Immature natural killer cell (primary cell): Measurements from ENCODE around the gene ATF7. TPM values are rescaled to one million over a fixed set of nuclear protein-coding genes. Genes with fewer than 3 reads are reported as not detected.

Experiments
- DNase-seq, 3 donors: peaks; one replicate each; pipeline ENCODE4 v3.0.0; 2022; ENCODE audit warnings: mixed read lengths in 1 of 3
- H3K27ac Mint-ChIP-seq, 6 donors: one replicate each; pipeline ENCODE4 v1.8.0; 2020; ENCODE audit warnings: mixed read lengths in 6 of 6, mild to moderate bottlenecking in 5 of 6, inconsistent platforms in 4 of 6, moderate library complexity in 3 of 6
- H3K27me3 Mint-ChIP-seq, 3 donors: one replicate each; pipeline ENCODE4 v1.8.0; 2020 to 2021; ENCODE audit warnings: low read depth in 3 of 3, mild to moderate bottlenecking in 3 of 3, mixed read lengths in 3 of 3, moderate library complexity in 3 of 3, inconsistent platforms in 1 of 3
- H3K36me3 Mint-ChIP-seq, 3 donors: one replicate each; pipeline ENCODE4 v1.8.0; 2020; ENCODE audit warnings: mixed read lengths in 3 of 3, inconsistent platforms in 2 of 3, mild to moderate bottlenecking in 2 of 3
- H3K4me1 Mint-ChIP-seq, 2 donors: one replicate each; pipeline ENCODE4 v1.8.0; 2020; ENCODE audit warnings: inconsistent platforms in 2 of 2, mild to moderate bottlenecking in 2 of 2, mixed read lengths in 2 of 2, moderate library complexity in 1 of 2
- H3K4me3 Mint-ChIP-seq, 5 donors: one replicate each; pipeline ENCODE4 v1.8.0; 2020; ENCODE audit warnings: mild to moderate bottlenecking in 5 of 5, mixed read lengths in 5 of 5, inconsistent platforms in 3 of 5, moderate library complexity in 3 of 5
- H3K9me3 Mint-ChIP-seq, 6 donors: one replicate each; pipeline ENCODE4 v1.8.0; 2020; ENCODE audit warnings: mild to moderate bottlenecking in 6 of 6, mixed read lengths in 6 of 6, inconsistent platforms in 4 of 6, moderate library complexity in 3 of 6
- polyA plus RNA-seq, 3 donors: library from polyadenylated mRNA; unstranded; fragments of 300-500 nt; fragmentation: Illumina TruSeq; gene quantifications; one replicate each; pipeline ENCODE4 v1.2.3, GENCODE V29; 2021

The ATF7 gene
- polyA plus RNA-seq, 3 donors from 2014 or later, result 17.6 to 23.9 (median 17.7) TPM

- H3K4me3 Mint-ChIP-seq, result no peak overlapping the region
- peak overlapping the region in 1 of 6 donors; percentile 13 for H3K27ac Mint-ChIP-seq
- no peak for DNase-seq
- peaks cover 4 to 13% (median 7%) of the 10 kb centered on the region in 3 donors for H3K27me3 Mint-ChIP-seq
- H3K9me3 Mint-ChIP-seq, result no peaks in the 10 kb centered on the region
- H3K36me3 Mint-ChIP-seq, result peaks cover 8 to 44% (median 25%) of the 10 kb centered on the region in 3 donors
- peaks cover 15 to 41% of the 10 kb centered on the region in 2 donors for H3K4me1 Mint-ChIP-seq
Observed at GRCh38 chr12:53479331-53479730, 146.9 kb downstream of the ATF7 start.

GRCh38 chr12:53478865-53479264 is 147.3 kb downstream of the ATF7 start:
- Mint-ChIP-seq H3K36me3 (peaks cover 8 to 49% (median 30%) of the 10 kb centered on the region in 3 donors), H3K27me3 (peaks cover 4 to 12% (median 5%) of the 10 kb centered on the region in 3 donors), H3K4me1 (peaks cover 20 to 46% of the 10 kb centered on the region in 2 donors), H3K27ac (no peak overlapping the region), H3K9me3 (no peaks in the 10 kb centered on the region), H3K4me3 (no peak overlapping the region)
- no peak for DNase-seq

- DNase-seq, result no peak
- H3K27me3 Mint-ChIP-seq, result peaks cover 4 to 8% (median 5%) of the 10 kb centered on the region in 3 donors
- peaks cover 12 to 49% (median 28%) of the 10 kb centered on the region in 3 donors for H3K36me3 Mint-ChIP-seq
- peak overlapping the region in 2 of 6 donors; percentile 51 to 55 for H3K27ac Mint-ChIP-seq
- H3K4me3 Mint-ChIP-seq, result no peak overlapping the region
- peaks cover 20 to 58% of the 10 kb centered on the region in 2 donors for H3K4me1 Mint-ChIP-seq
- H3K9me3 Mint-ChIP-seq, result no peaks in the 10 kb centered on the region
Observed at GRCh38 chr12:53476769-53477209, 149.4 kb downstream of the ATF7 start.

- Mint-ChIP-seq H3K9me3 (no peaks in the 10 kb centered on the region), H3K27ac (peak overlapping the region in 3 of 6 donors; percentile 3 to 23 (median 22)), H3K36me3 (peaks cover 17 to 52% (median 32%) of the 10 kb centered on the region in 3 donors), H3K4me3 (no peak overlapping the region), H3K27me3 (peaks cover 4 to 6% (median 6%) of the 10 kb centered on the region in 3 donors), H3K4me1 (peaks cover 20 to 59% of the 10 kb centered on the region in 2 donors)
- no peak for DNase-seq
Observed at GRCh38 chr12:53474819-53475218, 151.4 kb downstream of the ATF7 start.

GRCh38 chr12:53474077-53474476 is 152.1 kb downstream of the ATF7 start:
- Mint-ChIP-seq H3K4me1 (peaks cover 20 to 56% of the 10 kb centered on the region in 2 donors), H3K27me3 (peaks cover 4 to 6% (median 4%) of the 10 kb centered on the region in 3 donors), H3K4me3 (no peak overlapping the region), H3K9me3 (no peaks in the 10 kb centered on the region), H3K27ac (peak overlapping the region; percentile 6 to 57 (median 20)), H3K36me3 (peaks cover 15 to 48% (median 29%) of the 10 kb centered on the region in 3 donors)
- no peak for DNase-seq

- DNase-seq, result no peak
- Mint-ChIP-seq H3K9me3 (no peaks in the 10 kb centered on the region), H3K4me3 (no peak overlapping the region), H3K27ac (peak overlapping the region in 2 of 6 donors; percentile 19 to 29), H3K4me1 (peaks cover 23 to 55% of the 10 kb centered on the region in 2 donors), H3K36me3 (peaks cover 26 to 64% (median 41%) of the 10 kb centered on the region in 3 donors), H3K27me3 (peaks cover 4 to 6% (median 6%) of the 10 kb centered on the region in 3 donors)
Observed at GRCh38 chr12:53472056-53472582, 154.1 kb downstream of the ATF7 start.

GRCh38 chr12:53468282-53468681 is 157.9 kb downstream of the ATF7 start:
- H3K36me3 Mint-ChIP-seq, result peaks cover 34 to 59% (median 43%) of the 10 kb centered on the region in 3 donors
- H3K4me1 Mint-ChIP-seq, result peaks cover 18 to 25% of the 10 kb centered on the region in 2 donors

GRCh38 chr12:53467880-53468279 is 158.3 kb downstream of the ATF7 start:
- H3K27ac Mint-ChIP-seq, result peak overlapping the region in 2 of 6 donors; percentile 21 to 41
- H3K36me3 Mint-ChIP-seq, result peaks cover 34 to 63% (median 46%) of the 10 kb centered on the region in 3 donors
- H3K9me3 Mint-ChIP-seq, result no peaks in the 10 kb centered on the region
- H3K27me3 Mint-ChIP-seq, result peaks cover 0 to 6% (median 4%) of the 10 kb centered on the region in 3 donors
- no peak for DNase-seq
- H3K4me3 Mint-ChIP-seq, result no peak overlapping the region
- H3K4me1 Mint-ChIP-seq, result peaks cover 18 to 29% of the 10 kb centered on the region in 2 donors

More at GRCh38 chr12:53468282-53468681, 157.9 kb downstream of the ATF7 start:
- Mint-ChIP-seq H3K4me3 (no peak overlapping the region), H3K27ac (no peak overlapping the region), H3K27me3 (peaks cover 0 to 6% (median 4%) of the 10 kb centered on the region in 3 donors), H3K9me3 (no peaks in the 10 kb centered on the region)
- DNase-seq, result no peak

- peak overlapping the region in 1 of 6 donors; percentile 46 for H3K27ac Mint-ChIP-seq
- H3K4me3 Mint-ChIP-seq, result no peak overlapping the region
- H3K4me1 Mint-ChIP-seq, result peaks cover 15 to 28% of the 10 kb centered on the region in 2 donors
Observed at GRCh38 chr12:53467082-53467481, 159.1 kb downstream of the ATF7 start.

GRCh38 chr12:53466640-53467039 is 159.5 kb downstream of the ATF7 start:
- Mint-ChIP-seq H3K36me3 (peaks cover 30 to 65% (median 55%) of the 10 kb centered on the region in 3 donors), H3K4me1 (peaks cover 14 to 26% of the 10 kb centered on the region in 2 donors), H3K27me3 (peaks cover 0 to 6% (median 3%) of the 10 kb centered on the region in 3 donors), H3K9me3 (no peaks in the 10 kb centered on the region), H3K4me3 (no peak overlapping the region), H3K27ac (peak overlapping the region in 2 of 6 donors; percentile 46 to 58)
- no peak for DNase-seq

More at GRCh38 chr12:53467082-53467481, 159.1 kb downstream of the ATF7 start:
- no peak for DNase-seq
- Mint-ChIP-seq H3K36me3 (peaks cover 33 to 66% (median 52%) of the 10 kb centered on the region in 3 donors), H3K27me3 (peaks cover 0 to 7% (median 4%) of the 10 kb centered on the region in 3 donors), H3K9me3 (no peaks in the 10 kb centered on the region)

GRCh38 chr12:53465679-53466078 is 160.5 kb downstream of the ATF7 start:
- Mint-ChIP-seq H3K4me1 (peaks cover 16 to 26% of the 10 kb centered on the region in 2 donors), H3K4me3 (no peak overlapping the region), H3K9me3 (no peaks in the 10 kb centered on the region), H3K27ac (peak overlapping the region in 3 of 6 donors; percentile 9 to 17 (median 13)), H3K36me3 (peaks cover 33 to 66% (median 58%) of the 10 kb centered on the region in 3 donors), H3K27me3 (peaks cover 0 to 6% (median 0%) of the 10 kb centered on the region in 3 donors)
- no peak for DNase-seq

- peak overlapping the region in 2 of 6 donors; percentile 4 to 66 for H3K27ac Mint-ChIP-seq
- H3K4me3 Mint-ChIP-seq, result no peak overlapping the region
- H3K27me3 Mint-ChIP-seq, result peaks cover 0 to 9% (median 0%) of the 10 kb centered on the region in 3 donors
- H3K36me3 Mint-ChIP-seq, result peaks cover 39 to 70% (median 64%) of the 10 kb centered on the region in 3 donors
- no peak for DNase-seq
- H3K4me1 Mint-ChIP-seq, result peaks cover 16 to 31% of the 10 kb centered on the region in 2 donors
- no peaks in the 10 kb centered on the region for H3K9me3 Mint-ChIP-seq
Observed at GRCh38 chr12:53464685-53465418, 161.3 kb downstream of the ATF7 start.

GRCh38 chr12:53463802-53464560 is 162.2 kb downstream of the ATF7 start:
- Mint-ChIP-seq H3K4me1 (peaks cover 17 to 31% of the 10 kb centered on the region in 2 donors), H3K27ac (peak overlapping the region in 2 of 6 donors; percentile 4 to 24), H3K36me3 (peaks cover 39 to 76% (median 69%) of the 10 kb centered on the region in 3 donors)

More at GRCh38 chr12:53463802-53464560, 162.2 kb downstream of the ATF7 start:
- H3K27me3 Mint-ChIP-seq, result peaks cover 0 to 12% (median 0%) of the 10 kb centered on the region in 3 donors
- H3K4me3 Mint-ChIP-seq, result no peak overlapping the region
- H3K9me3 Mint-ChIP-seq, result no peaks in the 10 kb centered on the region
- DNase-seq, result no peak
